Thymus (tissue), 11 donors: ENCODE data around the gene RTN4RL2. TPM values are rescaled to one million over a fixed set of nuclear protein-coding genes. Genes with fewer than 3 reads are reported as not detected.

ENCODE experiments used
- DNase-seq, 9 donors: peaks; one replicate each; pipeline ENCODE4 v3.0.0-alpha.2; 2013; ENCODE audit warnings: low spot score in 9 of 9, low read depth in 6 of 9, missing footprints in 1 of 9
- H3K27ac ChIP-seq, 2 donors: one replicate each; pipeline ENCODE4 v1.5.1; 2013; ENCODE audit warnings: control low read depth in 1 of 2, low read depth in 1 of 2, low read length in 1 of 2, mild to moderate bottlenecking in 1 of 2, moderate library complexity in 1 of 2
- H3K27me3 ChIP-seq, 2 donors: one replicate each; pipeline ENCODE4 v1.5.1; 2013; ENCODE audit warnings: low read length in 1 of 2; ENCODE audit not compliant: control insufficient read depth in 2 of 2, insufficient read depth in 1 of 2
- H3K36me3 ChIP-seq, 2 donors: one replicate each; pipeline ENCODE4 v1.5.1; 2013; ENCODE audit warnings: low read length in 1 of 2, mild to moderate bottlenecking in 1 of 2, moderate library complexity in 1 of 2; ENCODE audit not compliant: control insufficient read depth in 2 of 2, insufficient read depth in 2 of 2
- H3K4me1 ChIP-seq, 2 donors: one replicate each; pipeline ENCODE4 v1.5.1; 2013; ENCODE audit warnings: low read length in 2 of 2; ENCODE audit not compliant: control insufficient read depth in 2 of 2, insufficient read depth in 2 of 2
- H3K4me3 ChIP-seq, 2 donors: one replicate each; pipeline ENCODE4 v1.5.1; 2013; ENCODE audit warnings: low read length in 2 of 2, control low read depth in 1 of 2, mild to moderate bottlenecking in 1 of 2
- H3K9me3 ChIP-seq, 2 donors: one replicate each; pipeline ENCODE4 v1.5.1; 2013; ENCODE audit warnings: low read length in 1 of 2, mild to moderate bottlenecking in 1 of 2; ENCODE audit not compliant: control insufficient read depth in 2 of 2, insufficient read depth in 1 of 2
- WGBS: extraction: QIAGEN DNeasy Blood & Tissue Kit; methylation state at CpG from one replicate; pipeline ENCODE4 v1.1.7; 2013; 5-methylcytosine and 5-hydroxymethylcytosine counted together
- polyA plus RNA-seq: library from polyadenylated mRNA; stranded (reverse); fragments of 200-250 nt; gene quantifications from one replicate; pipeline ENCODE4 v1.2.3, GENCODE V29; 2013
- total RNA-seq: library from RNA; stranded (reverse); fragments of 120-200 nt; gene quantifications from one replicate; pipeline ENCODE4 v1.2.4, GENCODE V29; 2013
- donor health status: healthy.

Gene RTN4RL2
- total and polyA plus RNA-seq, 2 donors, result 0.42 to 1.4 TPM

DNA sequence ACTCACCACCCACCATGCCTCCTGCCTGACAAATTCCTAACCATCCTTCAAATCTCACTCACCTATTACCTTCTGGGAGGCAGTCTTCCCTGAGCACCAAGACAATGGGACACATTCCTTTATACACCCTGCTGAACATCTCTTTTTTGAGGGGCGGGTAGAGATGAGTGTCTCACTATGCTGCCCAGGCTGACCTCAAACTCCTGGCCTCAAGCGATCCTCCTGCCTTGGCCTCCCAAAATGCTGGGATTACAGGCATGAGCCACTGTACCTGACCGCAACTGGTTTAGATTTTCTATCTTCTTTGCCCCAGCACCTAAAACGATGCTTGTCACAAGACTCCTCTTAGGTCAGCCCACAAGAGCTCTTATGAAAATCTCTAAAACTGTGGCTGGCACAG is 63.1 kb downstream of the RTN4RL2 start:
- no peaks in the 10 kb centered on the region for H3K9me3 ChIP-seq
- WGBS, result 97% methylated on average over 4 of the region's 4 CpGs
- DNase-seq, result no peak
- peaks cover 0 to 5% of the 10 kb centered on the region in 2 donors for H3K36me3 ChIP-seq
- H3K4me3 ChIP-seq, result no peak overlapping the region
- H3K4me1 ChIP-seq, result peaks cover 5% of the 10 kb centered on the region in 2 donors
- no peaks in the 10 kb centered on the region for H3K27me3 ChIP-seq
- H3K27ac ChIP-seq, result no peak overlapping the region

Other genes with a start within 250 kb of the RTN4RL2 start
- 8.7 TPM for gene APLNR, start 223.3 kb upstream of the RTN4RL2 start, total RNA-seq
- gene APLNR, start 223.3 kb upstream of the RTN4RL2 start, polyA plus RNA-seq, result 1.2 TPM
- gene TNKS1BP1, start 135.6 kb upstream of the RTN4RL2 start, total RNA-seq, result 22.8 TPM
- gene TNKS1BP1, start 135.6 kb upstream of the RTN4RL2 start, polyA plus RNA-seq, result 237 TPM
- 110 TPM for gene SSRP1, start 124.6 kb upstream of the RTN4RL2 start, total RNA-seq
- 48.8 TPM for gene SSRP1, start 124.6 kb upstream of the RTN4RL2 start, polyA plus RNA-seq
- gene P2RX3, start 122.2 kb upstream of the RTN4RL2 start, total RNA-seq, result 0.76 TPM
- 0.02 TPM for gene P2RX3, start 122.2 kb upstream of the RTN4RL2 start, polyA plus RNA-seq
- 83.9 TPM for gene PRG3, start 79.4 kb upstream of the RTN4RL2 start, total RNA-seq
- gene PRG3, start 79.4 kb upstream of the RTN4RL2 start, polyA plus RNA-seq, result 2.5 TPM
- 212 TPM for gene PRG2, start 69.9 kb upstream of the RTN4RL2 start, total RNA-seq
- 14.6 TPM for gene PRG2, start 69.9 kb upstream of the RTN4RL2 start, polyA plus RNA-seq
- gene SLC43A3, start 33.4 kb upstream of the RTN4RL2 start, total RNA-seq, result 17.8 TPM
- 28.7 TPM for gene SLC43A3, start 33.4 kb upstream of the RTN4RL2 start, polyA plus RNA-seq
- gene SLC43A1, start 55.2 kb downstream of the RTN4RL2 start, total RNA-seq, result 2.3 TPM
- 5.1 TPM for gene SLC43A1, start 55.2 kb downstream of the RTN4RL2 start, polyA plus RNA-seq
- 46.3 TPM for gene TIMM10, start 70.2 kb downstream of the RTN4RL2 start, total RNA-seq
- gene TIMM10, start 70.2 kb downstream of the RTN4RL2 start, polyA plus RNA-seq, result 49.3 TPM
- 0.05 TPM for gene SMTNL1, start 77.1 kb downstream of the RTN4RL2 start, total RNA-seq
- gene SMTNL1, start 77.1 kb downstream of the RTN4RL2 start, polyA plus RNA-seq, result 0.05 TPM
- 119 TPM for gene UBE2L6, start 107.1 kb downstream of the RTN4RL2 start, total RNA-seq
- 98.7 TPM for gene UBE2L6, start 107.1 kb downstream of the RTN4RL2 start, polyA plus RNA-seq
- 9.8 TPM for gene SERPING1, start 137.2 kb downstream of the RTN4RL2 start, total RNA-seq
- gene SERPING1, start 137.2 kb downstream of the RTN4RL2 start, polyA plus RNA-seq, result 164 TPM
- gene YPEL4, start 189.4 kb downstream of the RTN4RL2 start, total RNA-seq, result 0.94 TPM
- gene YPEL4, start 189.4 kb downstream of the RTN4RL2 start, polyA plus RNA-seq, result 5.9 TPM
- gene CLP1, start 197.2 kb downstream of the RTN4RL2 start, total RNA-seq, result 22.0 TPM
- gene CLP1, start 197.2 kb downstream of the RTN4RL2 start, polyA plus RNA-seq, result 13.6 TPM
- 17.4 TPM for gene ZDHHC5, start 207.6 kb downstream of the RTN4RL2 start, total RNA-seq
- gene ZDHHC5, start 207.6 kb downstream of the RTN4RL2 start, polyA plus RNA-seq, result 21.0 TPM